NCI-H146 (cell line): Measurements from ENCODE around the gene RAPGEF1.
"Not testable (repeated sequence)": the region's sequence is repeated elsewhere in the genome, so short reads cannot be mapped to it uniquely, and the experiment has no call there.

Source experiments
- DNase-seq: peaks from one replicate; lab custom pipeline; 2025; lab: John Stamatoyannopoulos, UW

Gene RAPGEF1

DNA sequence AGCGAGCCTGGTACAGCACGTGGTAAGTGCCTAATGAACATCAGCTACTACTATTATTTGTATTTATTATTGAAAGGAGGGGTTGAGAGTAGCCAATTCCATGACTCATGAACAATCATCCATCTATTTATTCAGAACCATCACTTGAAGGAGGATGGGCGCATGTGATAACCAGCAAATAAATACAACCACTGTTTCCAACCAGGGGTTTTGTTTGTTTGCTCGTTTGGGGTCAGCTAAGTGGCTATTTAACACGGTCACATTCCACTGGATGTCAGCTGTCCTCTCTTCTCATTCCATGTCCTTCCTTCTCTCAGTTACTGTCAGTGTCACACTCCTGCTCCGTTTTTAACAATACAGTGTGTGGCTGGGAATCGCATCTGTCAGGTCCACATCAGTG is 8.6 kb downstream of the RAPGEF1 start:
- peak; percentile 9 for DNase-seq

DNA sequence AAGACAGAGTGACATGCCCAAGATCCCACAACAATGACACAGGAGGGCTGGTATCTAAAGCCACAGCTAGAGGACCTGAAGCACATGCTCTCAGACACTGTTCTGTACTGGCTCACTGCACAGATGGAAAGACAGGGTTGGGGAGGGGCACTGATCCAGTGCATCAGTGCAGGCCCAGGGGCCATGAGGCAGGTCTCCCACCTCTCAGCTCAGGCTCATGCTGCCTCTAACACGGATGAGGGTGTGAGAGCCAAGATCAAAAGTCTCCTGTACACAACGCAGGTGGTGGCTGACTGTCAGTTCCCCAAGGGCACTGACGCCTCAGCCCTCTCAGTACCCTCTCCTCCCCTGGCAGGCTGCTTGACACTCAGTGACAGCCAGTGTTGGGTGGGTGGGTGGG is 10.9 kb downstream of the RAPGEF1 start:
- no peak for DNase-seq

DNA sequence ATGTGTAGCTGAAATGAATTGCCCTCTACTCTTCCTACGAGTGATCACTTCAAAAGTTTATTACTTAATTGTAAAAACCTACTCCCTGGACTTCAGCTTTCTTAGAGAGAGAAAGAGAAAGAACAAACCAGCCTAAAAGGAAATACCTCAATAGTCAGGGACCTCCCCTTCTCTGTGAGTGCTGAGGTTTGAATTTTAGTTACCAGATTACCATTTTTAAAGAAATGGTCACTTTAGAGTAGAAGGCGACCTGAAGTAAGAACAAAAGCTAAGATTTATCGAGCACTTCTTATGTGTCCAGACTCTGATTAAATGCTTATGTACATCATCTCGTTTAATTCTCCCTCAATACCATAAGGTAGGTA is 11.3 kb downstream of the RAPGEF1 start:
- no peak for DNase-seq

DNA sequence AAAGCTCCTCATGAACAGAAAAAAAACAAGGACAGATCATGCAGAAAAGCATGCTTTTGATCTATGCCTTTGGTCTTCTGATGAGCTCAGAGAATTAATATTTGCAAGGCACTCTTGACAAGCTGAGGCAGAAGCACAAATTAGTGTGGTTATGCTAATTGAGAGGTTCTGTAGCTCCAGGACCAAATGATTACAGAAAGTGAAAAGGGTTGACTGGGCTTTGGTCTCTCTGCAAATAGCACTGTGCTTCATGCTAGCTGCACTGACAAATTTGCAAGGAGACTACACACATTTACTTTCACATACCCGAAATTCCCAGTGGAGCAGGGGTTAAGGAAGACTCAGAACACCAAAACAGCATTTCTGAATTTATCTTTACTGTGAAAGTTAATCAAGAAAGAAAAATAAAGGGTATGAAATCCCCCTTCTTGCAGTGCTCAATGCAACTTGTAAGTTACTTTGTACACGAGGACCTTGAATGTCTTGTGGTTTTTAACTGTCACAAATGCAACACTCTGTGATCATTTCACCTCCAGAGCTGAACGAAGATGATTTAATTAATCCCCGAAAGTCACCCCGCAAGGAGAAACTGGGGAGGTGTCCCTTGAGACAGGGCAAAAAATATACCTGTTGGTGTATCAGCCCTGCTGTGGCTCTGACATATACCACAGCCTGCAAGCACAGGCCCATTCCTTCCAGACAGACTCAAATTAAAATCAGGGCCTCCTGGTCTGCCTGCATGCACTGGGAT is 11.9 kb downstream of the RAPGEF1 start:
- DNase-seq, result no peak

DNA sequence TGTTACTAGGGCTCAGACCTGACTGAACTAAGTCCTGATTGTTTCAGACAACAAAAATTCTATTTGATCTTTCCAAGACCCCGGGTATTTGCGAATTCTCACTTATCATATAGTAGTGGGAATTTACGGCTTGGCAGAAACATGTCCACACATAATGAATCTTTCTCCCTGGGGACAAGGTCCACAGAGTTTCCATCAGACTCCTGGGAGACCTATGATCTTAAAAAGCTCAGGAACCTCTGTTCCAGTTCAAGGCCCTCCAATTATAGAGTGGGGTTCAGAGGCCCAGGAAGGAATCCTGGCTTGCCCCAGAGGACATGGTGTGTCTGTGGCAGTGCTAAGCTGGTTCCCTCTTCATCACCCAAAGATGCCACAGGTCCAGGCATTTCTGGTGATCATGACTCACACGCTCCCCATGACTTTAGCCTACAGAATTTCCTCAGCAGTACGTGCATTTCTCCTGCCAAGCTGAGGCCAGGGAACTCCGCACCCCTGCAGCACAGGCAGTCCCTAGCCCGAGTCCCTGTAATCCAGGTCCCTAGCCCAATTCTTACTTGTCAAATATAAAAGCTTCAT is 12.6 kb downstream of the RAPGEF1 start:
- DNase-seq, result no peak

DNA sequence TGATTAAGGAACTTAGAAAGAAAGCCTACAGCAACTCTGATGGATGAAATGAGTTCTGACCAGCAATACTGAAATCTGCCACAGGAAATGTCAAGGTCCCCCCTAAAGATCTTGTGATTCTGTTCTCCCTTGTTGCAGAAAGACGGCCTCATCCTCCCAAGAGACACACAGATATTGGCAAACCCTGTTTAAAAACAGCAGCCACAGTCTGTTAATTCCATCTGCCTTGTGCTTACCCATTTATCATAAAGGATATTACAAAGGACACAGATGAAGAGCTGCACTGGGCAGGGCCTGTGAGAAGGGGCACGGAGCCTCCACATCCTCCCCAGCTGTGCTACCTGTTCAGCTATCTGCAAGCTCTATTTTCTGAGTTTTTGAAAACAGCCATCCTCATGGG is 15.2 kb downstream of the RAPGEF1 start:
- no peak for DNase-seq

DNA sequence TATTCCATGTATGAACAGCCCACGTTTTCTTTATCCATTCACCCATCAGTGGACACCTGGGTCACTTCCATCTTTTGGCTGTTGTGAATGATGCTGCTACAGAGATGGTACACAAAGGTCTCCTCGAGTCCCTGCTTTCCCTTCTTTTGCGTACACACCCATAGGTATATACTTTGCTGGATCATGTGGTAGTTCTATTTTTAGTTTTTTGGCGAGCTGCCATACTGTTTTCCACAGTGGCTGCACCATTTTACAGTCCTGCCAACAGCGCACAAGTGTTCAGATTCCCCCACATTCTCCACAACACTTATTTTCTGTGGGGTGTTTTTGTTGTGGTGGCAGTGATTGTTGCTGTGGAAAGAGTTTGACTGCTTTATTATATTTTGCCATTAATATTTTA is 16.2 kb downstream of the RAPGEF1 start:
- DNase-seq, result no peak

DNA sequence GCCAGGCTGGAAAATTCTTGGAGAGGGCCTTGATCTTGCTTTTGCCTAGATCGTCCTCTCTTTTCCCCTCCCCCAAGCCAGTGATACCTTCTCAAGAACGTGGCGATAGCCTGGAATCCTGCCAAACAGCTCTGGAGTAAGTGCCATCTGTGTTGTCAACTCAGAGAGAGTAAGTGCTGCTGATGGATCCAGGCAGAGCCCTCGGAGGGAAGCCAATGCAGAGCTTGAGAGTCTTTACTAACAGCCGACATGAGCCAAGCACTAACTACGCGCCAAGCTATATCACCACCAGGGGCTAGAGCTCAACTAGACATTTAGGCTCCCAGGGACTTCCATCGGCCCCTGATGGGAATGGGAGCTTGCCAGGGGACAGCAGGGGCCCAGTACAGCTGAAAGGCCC is 17.6 kb downstream of the RAPGEF1 start:
- DNase-seq, result no peak

DNA sequence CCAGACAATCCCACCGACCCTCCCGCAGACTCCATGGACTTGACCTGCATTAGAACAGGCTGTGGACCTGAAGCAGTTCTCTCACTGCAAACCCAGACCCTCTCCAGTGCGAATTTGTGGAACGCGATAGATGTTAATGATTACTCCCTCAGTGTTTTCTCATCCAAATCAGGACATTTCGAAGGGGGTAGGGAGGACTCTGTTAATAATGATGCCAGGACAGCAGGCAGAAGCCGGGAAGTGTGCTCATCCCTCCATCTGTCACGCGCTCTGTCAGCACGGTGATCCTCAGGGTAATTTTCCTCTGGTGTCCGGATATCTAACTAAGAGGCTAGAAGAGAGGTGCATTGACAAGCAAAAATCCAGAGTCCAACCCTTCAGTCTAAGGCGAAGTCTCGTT is 18.8 kb downstream of the RAPGEF1 start:
- no peak for DNase-seq

DNA sequence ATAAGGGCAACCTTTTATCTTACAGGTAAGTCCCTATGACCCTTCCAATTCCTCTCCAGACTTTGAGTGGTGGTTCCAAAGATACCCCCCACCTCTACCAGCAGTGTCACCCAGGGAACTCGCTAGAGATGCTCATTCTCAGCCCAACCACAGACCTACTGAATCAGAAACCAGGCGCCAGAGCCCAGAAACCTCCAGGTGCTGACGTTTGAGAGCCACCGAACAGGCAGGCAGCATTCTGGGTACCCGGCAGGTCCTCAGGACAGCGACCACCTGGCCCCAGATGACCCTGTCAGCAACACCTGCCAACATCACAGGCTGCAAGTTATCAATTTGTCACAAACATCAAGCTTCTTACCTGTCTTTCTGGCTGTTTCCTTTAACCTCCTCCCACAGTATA is 19.5 kb downstream of the RAPGEF1 start:
- no peak for DNase-seq

DNA sequence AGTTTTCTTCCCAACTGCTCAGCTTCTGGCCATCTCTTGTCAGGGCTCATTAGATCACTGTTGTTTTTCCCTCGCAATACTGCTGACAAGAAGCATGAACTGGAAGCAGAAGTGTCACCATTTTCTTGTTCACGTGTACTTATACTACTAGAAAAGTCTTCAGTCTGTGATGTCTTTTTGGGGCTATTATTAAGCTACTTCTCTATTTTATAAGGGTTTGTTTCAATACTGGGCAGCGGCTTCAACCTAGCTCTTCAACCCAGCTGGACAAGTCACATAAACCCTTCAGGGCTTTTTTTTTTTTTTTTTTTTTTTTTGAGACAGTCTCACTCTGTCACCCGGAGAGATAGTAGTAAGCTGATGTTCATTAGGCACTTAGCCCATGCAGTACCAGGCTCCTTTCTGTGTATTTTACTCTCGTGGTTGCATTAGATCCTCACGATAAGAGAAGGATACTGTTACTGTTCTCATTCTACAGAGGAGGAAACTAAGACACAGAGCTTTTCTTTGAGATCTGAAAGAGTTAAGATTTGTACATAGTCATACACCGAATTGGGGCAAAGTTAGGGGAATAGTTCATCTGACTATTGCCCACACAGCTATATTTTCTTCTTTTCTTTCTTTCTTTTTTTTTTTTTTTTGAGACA is 20.5 kb downstream of the RAPGEF1 start:
- no peak for DNase-seq

DNA sequence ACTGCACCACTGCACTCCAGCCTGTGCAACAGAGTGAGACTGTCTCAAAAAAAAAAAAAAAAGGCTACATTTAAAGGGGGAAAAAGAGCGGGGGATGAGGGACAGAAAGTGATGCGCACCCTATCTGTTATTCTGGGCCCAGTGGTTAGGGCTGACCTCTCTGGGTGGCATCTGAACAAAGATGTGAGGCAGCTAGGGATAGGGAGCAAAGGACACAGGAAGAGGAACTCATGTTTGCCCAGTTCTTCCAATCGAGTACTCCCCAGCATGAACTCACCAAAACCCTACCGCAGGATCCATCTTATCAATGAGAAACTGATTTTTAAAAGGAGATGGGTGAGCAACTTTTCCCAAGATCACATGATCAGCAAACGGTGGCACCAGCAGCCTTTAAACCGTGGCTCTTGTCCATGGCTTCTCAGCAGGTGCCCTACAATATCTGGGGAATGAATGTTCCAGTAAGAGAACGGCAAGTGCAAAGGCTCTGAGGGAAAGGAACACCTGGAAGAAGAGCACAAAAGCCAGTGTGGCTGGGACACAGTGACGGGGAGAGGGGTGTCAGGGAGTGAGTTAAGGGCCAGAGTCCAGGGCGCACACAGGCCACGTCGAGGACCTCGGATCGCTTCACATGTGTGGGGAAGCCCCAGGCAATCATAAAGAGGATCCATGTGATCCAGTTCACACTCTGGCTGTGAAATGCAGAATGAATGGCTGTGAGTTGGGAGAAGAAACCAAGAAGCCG is 22.0 kb downstream of the RAPGEF1 start:
- DNase-seq, result no peak

DNA sequence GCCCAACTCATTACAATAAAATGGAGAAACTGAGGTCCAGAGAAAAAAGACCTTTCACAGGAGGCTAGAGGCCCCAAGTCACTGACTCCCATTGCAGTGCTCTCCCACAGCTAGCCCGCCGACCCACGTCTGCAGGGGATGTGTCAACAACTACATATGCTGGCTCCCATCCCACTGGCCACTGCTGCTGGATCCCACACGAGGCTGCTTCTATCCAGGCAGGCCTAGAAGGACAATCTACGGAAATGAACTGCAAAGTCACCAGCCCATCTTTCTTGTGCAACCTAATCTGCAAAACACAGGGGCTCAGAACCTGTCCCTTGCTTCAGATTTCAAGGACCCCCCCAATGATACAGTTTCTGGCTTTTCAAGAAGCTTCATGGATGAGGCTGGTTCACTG is 24.0 kb downstream of the RAPGEF1 start:
- no peak for DNase-seq

DNA sequence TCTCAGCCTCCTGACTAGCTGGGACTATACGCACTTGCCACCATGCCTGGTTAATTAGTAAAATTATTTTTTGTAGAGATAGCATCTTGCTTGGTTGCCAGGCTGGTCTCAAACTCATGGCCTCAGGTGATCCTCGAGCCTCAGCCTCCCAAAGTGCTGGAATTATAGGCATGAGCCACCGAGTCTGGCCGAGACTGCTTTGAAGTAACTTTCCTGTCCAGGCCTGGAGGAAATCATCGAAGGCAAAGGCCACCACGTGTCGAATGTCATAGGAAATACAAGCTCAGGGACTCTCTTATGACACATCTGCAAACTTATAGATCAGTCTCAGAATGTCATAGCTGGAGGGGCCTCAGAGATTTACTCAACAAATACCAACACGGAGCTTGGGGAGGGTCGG is 25.1 kb downstream of the RAPGEF1 start:
- no peak for DNase-seq

DNA sequence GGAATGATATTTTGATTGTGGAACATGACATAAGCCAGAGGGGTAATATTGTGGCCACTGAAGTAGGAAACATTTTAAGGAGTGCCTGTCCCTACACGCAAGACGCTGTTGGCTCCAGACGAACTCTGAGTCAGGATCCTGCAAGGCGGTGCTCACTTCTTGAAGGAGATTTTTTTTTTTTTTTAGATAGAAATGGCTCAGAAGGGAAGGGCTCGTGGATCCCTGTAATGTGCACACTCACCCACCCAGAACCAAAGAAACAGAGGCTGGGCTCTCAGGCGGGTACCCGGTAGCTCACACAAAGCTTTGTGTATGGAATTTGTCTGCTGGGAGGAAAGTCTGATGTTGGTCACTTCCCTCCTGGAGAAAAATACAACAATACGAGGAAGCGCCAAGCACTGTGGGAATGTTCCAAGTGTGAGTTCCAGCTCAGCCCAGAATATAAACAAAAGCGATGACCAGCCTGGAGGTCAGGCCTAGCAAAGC is 25.7 kb downstream of the RAPGEF1 start:
- no peak for DNase-seq

DNA sequence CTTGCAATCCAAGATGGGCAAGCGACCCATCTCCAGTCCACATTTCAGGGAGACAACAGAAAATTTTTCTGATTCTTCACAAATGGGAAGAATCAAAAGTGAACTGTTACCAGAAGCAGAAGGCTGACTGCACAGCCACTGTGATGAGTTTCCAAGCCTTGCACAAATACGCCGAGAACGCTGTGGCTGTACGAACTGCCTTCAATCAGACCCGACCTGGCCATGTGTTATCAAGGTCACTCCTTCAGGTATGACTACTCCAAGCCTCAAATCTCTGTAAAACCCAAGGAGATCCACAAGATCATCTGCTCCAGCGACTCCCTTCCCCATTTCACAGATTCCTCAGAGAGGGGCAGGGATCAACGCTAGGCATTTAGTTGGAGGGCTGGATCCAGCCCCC is 26.9 kb downstream of the RAPGEF1 start:
- DNase-seq, result no peak

DNA sequence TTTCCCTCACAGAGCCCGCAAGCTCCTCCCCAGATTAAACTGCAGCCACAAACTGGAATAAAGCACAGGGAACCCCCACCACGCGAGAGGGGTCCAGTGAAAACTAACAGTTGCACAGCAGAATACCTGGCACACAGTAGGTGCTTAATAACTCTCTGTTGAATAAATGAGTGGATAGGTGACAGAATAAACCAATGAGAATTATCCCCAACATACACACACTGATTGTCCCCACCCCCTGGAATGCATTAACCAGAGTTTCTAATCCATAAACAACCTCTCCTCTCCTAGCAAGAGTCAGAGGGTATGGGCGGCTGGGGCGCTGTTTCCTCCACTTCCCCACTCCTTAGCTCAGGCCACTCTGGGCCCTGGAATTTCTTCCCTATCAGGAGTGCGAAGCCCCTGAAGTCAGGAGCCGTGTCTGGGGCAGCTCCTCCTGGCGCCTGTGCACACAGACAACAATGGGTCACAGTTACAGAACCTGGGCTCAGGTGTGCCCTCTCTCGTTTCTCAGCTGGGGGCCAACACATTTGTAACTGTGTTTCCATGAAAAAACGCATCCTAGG is 27.6 kb downstream of the RAPGEF1 start:
- no peak for DNase-seq

DNA sequence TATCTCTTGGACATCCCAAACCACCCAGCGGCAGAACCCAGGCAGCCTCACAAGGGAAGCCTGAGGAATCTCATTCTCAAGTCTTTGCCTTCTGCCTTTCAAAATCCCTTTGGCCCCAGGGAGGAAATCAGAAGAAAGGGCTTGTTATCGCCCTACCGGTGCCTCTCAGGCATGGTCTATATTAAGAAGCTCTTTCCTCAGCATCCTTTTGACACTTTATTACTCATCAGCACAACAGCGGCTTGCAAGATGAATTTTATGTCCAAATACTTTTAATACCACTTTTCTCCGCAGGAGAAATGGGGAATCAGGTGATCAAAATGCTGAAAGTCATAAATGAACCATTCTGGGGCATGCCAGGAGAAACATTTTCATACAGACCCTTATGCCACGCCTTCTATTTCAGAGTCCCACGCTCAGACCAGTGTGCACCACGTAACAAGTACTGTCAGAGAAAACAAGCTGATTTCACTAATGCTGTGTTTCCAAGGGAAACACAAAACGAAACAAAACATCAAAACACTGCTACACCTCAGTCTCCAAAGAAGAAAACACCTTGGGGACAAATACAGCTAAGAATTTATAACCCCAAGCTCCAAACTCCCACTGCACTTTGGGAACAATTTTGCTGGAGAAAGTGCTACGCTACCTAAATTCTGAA is 30.0 kb downstream of the RAPGEF1 start:
- DNase-seq, result no peak

DNA sequence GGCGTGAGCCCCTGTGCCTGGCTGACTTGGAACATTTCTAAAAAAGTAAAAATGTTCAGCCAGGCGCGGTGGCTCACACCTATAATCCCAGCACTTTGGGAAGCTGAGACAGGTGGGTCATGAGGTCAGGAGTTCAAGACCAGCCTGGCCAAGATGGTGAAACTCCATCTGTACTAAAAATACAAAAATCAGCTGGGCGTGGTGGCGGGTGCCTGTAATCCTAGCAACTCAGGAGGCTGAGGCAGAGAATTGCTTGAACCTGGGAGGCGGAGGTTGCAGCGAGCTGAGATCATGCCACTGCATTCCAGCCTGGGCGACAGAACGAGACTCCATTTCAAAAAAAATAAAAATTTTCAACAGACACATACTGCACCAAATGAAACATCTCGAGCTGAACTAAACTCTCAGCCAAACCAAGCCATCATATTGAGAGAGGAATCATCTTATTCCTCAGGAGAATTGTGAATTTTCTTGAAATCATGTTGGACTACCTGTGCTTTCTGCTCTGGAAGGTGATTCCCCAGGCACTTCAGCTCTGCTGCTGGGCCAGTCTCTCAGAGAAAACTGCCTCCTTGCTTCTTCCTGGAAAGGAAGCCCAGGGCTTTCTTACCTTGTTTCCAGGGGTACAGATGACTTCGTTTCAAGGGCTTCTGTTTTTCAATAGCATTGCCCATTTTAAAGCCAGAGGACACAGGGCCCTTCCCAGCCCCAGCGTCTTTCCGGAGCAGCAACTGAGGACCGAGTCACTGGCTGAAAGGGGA is 30.7 kb downstream of the RAPGEF1 start:
- DNase-seq, result not testable (repeated sequence)

DNA sequence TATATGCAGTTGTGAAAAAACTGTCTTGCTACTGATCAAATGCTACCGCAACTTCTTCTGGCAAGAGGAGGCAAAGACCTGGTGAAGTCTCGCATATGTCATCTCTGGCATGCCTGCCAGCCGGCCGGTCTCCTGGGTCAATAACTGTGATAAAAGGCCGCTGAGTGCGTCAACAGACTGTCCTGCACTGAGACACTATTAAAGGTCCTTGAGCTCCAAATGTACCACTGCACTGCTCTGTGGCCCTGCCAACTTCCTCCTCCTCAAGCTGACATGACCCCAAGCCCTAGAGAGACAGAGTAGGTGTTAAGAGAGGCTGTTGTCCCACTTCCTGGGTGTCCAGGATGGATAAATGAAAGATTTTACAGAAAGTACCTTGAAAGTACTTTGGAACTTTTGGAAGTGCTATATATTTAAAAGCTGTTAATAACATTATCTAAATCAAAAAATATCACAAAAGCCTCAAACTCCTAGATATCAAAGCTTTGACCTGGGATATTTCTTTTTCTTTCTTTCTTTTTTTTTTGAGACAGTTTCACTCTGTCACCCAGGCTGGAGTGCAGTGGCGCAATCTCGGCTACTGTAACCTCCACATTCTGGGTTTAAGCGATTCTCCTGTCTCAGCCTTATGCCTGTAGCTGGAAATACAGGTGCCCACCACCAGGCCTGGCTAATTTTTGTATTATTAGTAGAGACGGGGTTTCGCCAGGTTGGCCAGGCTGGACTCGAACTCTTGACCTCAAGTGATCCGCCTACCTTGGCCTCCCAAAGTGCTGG is 31.5 kb downstream of the RAPGEF1 start:
- no peak for DNase-seq
